OCI-LY1 (cell line): Measurements from ENCODE around the gene CDH23.

ENCODE experiments used
- H2AFZ ChIP-seq: fragments of 200-600 bp; sonication (generic), shearing (Covaris generic); 2 replicates; pipeline ENCODE4 v1.6.0; 2014; ENCODE audit warnings: antibody characterized with exemption, mild to moderate bottlenecking, low read length
- H3F3A ChIP-seq: fragments of 200-600 bp; sonication (generic), shearing (Covaris generic); 2 replicates; pipeline ENCODE4 v1.6.0; 2014; ENCODE audit warnings: mild to moderate bottlenecking, antibody characterized with exemption, low read length, moderate library complexity; ENCODE audit not compliant: insufficient read depth
- H3K27ac ChIP-seq: fragments of 200-600 bp; sonication (generic); 2 replicates; pipeline ENCODE4 v1.5.1; 2014; ENCODE audit warnings: low read length, mixed run types, mild to moderate bottlenecking, low read depth; ENCODE audit not compliant: poor library complexity, severe bottlenecking
- H3K27me3 ChIP-seq: fragments of 200-600 bp; sonication (generic); 2 replicates; pipeline ENCODE4 v1.6.0; 2014; ENCODE audit warnings: antibody characterized with exemption, mild to moderate bottlenecking, low read length, moderate library complexity; ENCODE audit not compliant: insufficient read depth
- H3K36me3 ChIP-seq: fragments of 200-600 bp; sonication (generic); 2 replicates; pipeline ENCODE4 v1.6.1; 2014; ENCODE audit warnings: mild to moderate bottlenecking, antibody characterized with exemption, low read length, moderate library complexity, mixed read lengths; ENCODE audit not compliant: insufficient read depth
- H3K4me1 ChIP-seq: fragments of 200-600 bp; sonication (generic); 2 replicates; pipeline ENCODE4 v1.5.1; 2014; ENCODE audit warnings: mild to moderate bottlenecking, low read length, moderate library complexity; ENCODE audit not compliant: insufficient read depth, severe bottlenecking
- H3K4me2 ChIP-seq: fragments of 200-600 bp; sonication (generic), shearing (Covaris generic); 2 replicates; pipeline ENCODE4 v1.6.1; 2014; ENCODE audit warnings: low read length
- H3K4me3 ChIP-seq: fragments of 200-600 bp; sonication (generic); 2 replicates; pipeline ENCODE4 v1.5.1; 2014; ENCODE audit warnings: low read length, low read depth, mild to moderate bottlenecking, mixed read lengths; ENCODE audit not compliant: poor library complexity, severe bottlenecking
- H3K79me2 ChIP-seq: fragments of 200-600 bp; shearing (Covaris generic); 2 replicates; pipeline ENCODE4 v1.6.1; 2016; ENCODE audit warnings: mixed run types, low read length, mixed read lengths; ENCODE audit not compliant: insufficient read depth
- H3K9ac ChIP-seq: fragments of 200-600 bp; sonication (generic), shearing (Covaris generic); 2 replicates; pipeline ENCODE4 v1.6.1; 2014; ENCODE audit warnings: mild to moderate bottlenecking, low read length, mixed read lengths
- H3K9me2 ChIP-seq: fragments of 200-600 bp; sonication (generic), shearing (Covaris generic); 2 replicates; pipeline ENCODE4 v1.6.1; 2014; ENCODE audit warnings: low read depth, mild to moderate bottlenecking, low read length, mixed read lengths
- H3K9me3 ChIP-seq: fragments of 200-600 bp; shearing (Covaris generic); 2 replicates; pipeline ENCODE4 v1.6.1; 2014; ENCODE audit warnings: low read length, mixed read lengths
- H4K20me1 ChIP-seq: fragments of 200-600 bp; sonication (generic), shearing (Covaris generic); 2 replicates; pipeline ENCODE4 v1.6.0; 2016; ENCODE audit warnings: mild to moderate bottlenecking, low read length; ENCODE audit not compliant: insufficient read depth
- CTCF ChIP-seq: fragments of 200-600 bp; sonication (generic), shearing (Covaris generic); IDR thresholded peaks from 2 replicates; pipeline ENCODE4 v1.5.1; 2017; ENCODE audit warnings: mild to moderate bottlenecking, antibody characterized with exemption, low read length, moderate library complexity, mixed read lengths
- EZH2 ChIP-seq: fragments of 200-600 bp; sonication (generic), shearing (Covaris generic); IDR thresholded peaks from 2 replicates; pipeline ENCODE4 v1.8.0; 2017; ENCODE audit warnings: borderline replicate concordance, mixed run types, mild to moderate bottlenecking, antibody characterized with exemption, low read length, moderate library complexity, mixed read lengths

Gene CDH23

DNA sequence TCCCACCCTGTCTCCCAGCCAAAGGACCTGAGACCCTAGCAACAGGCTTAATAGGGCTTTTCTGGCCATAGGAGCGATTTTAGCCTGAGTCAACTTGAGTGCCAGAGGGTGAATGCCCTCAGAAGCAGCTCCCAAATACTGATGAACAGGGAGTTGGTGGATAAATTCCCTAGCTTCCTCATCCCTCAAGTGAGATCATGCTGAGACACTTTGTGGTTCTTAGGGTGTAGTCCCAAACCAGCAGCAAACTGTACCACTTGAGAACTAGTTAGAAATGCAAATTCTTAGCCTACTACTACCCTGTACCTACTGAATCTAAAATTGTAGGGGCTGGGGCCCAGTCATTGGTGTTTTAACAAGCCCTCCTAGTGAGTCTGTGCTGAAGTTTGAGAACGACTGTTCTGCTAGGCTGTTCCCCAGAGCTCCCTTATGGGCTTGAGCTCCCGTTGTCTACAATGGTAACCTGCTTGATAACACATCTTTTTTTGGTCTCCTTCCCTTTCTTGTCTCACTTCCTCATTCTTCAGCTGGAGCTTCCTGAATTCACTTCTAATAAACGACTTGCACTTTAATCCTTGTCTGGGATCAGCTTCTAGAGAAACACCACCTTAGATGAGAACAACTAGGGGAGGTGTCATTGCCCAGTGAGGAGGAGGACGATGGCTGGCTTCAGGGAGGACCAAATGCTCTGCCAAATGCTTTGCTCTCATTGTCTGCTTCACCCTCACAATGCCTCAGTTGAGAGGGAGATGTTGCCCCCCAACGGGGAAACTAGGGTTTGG lies 18.2 kb upstream of the CDH23 start:
- H3K9me3 ChIP-seq = no peaks in the 10 kb centered on the region
- no peaks in the 10 kb centered on the region for H4K20me1 ChIP-seq
- no peaks in the 10 kb centered on the region for H3K9me2 ChIP-seq
- H3K27ac ChIP-seq = no peak overlapping the region
- H2AFZ ChIP-seq = no peak overlapping the region
- H3K4me2 ChIP-seq = no peak overlapping the region
- TF ChIP-seq EZH2 (no peak), CTCF (no peak)
- H3K4me1 ChIP-seq = peaks cover 14% of the 10 kb centered on the region
- peaks cover 4% of the 10 kb centered on the region; the same call in 1 of the 2 replicates for H3K27me3 ChIP-seq
- no peak overlapping the region for H3K4me3 ChIP-seq
- no peaks in the 10 kb centered on the region for H3K36me3 ChIP-seq
- H3K79me2 ChIP-seq = no peaks in the 10 kb centered on the region
- H3K9ac ChIP-seq = no peak overlapping the region
- no peaks in the 10 kb centered on the region for H3F3A ChIP-seq

DNA sequence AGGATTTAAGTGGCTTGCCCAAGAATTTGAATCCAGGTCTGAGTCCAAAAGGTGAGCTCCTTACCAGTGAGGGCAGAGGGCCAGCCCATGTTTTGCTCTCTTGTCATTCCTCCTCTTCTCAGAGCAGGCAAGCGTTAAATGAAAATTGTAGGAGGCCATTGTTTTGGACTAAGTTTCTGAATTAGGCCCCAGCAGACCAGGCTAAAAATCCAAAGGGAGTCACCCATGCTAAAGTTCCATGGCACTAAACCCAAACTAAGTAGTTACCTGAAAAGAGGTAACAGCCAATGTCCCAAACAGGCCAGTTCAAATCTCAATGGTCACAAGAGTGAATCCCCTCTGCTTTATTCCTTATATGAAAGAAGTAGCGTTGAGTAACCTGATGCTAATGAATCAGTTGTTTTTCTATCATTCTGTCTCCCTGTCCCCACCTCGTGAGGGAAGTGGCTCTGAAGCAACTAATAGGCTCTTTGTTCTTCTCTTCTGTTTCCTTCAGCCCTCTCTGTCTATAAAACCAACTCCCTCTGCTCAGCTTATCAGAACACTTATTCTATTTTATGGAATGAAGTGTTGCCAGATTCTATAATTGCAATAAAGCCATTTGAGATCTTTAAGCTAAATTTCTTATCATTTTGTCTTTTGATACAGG lies 17.5 kb upstream of the CDH23 start:
- 0 out of 2 replicates have a peak, but pooled peaks cover 4% of the 10 kb centered on the region for H3K27me3 ChIP-seq
- H3K4me1 ChIP-seq = peaks cover 14% of the 10 kb centered on the region
- H3K36me3 ChIP-seq = no peaks in the 10 kb centered on the region
- no peak overlapping the region for H3K4me2 ChIP-seq
- H3K4me3 ChIP-seq = no peak overlapping the region
- TF ChIP-seq EZH2 = no peak
- TF ChIP-seq CTCF = no peak
- H3K9me2 ChIP-seq = no peaks in the 10 kb centered on the region
- H2AFZ ChIP-seq = no peak overlapping the region
- no peak overlapping the region for H3K9ac ChIP-seq
- no peak overlapping the region for H3K27ac ChIP-seq
- H3F3A ChIP-seq = no peaks in the 10 kb centered on the region
- no peaks in the 10 kb centered on the region for H3K9me3 ChIP-seq
- no peaks in the 10 kb centered on the region for H4K20me1 ChIP-seq
- no peaks in the 10 kb centered on the region for H3K79me2 ChIP-seq

- Histone ChIP-seq H3F3A (no peaks in the 10 kb centered on the region), H3K4me1 (peaks cover 14% of the 10 kb centered on the region), H3K9ac (no peak overlapping the region), H3K79me2 (no peaks in the 10 kb centered on the region), H3K9me3 (no peaks in the 10 kb centered on the region), H3K27ac (no peak overlapping the region), H3K27me3 (0 out of 2 replicates have a peak, but pooled peaks cover 4% of the 10 kb centered on the region), H3K4me3 (no peak overlapping the region), H3K4me2 (no peak overlapping the region), H3K9me2 (no peaks in the 10 kb centered on the region), H3K36me3 (no peaks in the 10 kb centered on the region), H4K20me1 (no peaks in the 10 kb centered on the region), H2AFZ (no peak overlapping the region)
- TF ChIP-seq CTCF = no peak
- TF ChIP-seq EZH2 = no peak
These were observed 15.9 kb upstream of the CDH23 start for GRCh38 chr10:71380841-71381240.
